HG02610 (cell line): ENCODE data around the gene DMRT1.

Experiments used
- ATAC-seq: cut with Tn5 transposase; IDR thresholded peaks from one replicate; pipeline ENCODE4 v1.9.1; 2021; ENCODE audit warnings: mild to moderate bottlenecking, moderate library complexity; ENCODE audit not compliant: unreplicated experiment

The DMRT1 gene

DNA sequence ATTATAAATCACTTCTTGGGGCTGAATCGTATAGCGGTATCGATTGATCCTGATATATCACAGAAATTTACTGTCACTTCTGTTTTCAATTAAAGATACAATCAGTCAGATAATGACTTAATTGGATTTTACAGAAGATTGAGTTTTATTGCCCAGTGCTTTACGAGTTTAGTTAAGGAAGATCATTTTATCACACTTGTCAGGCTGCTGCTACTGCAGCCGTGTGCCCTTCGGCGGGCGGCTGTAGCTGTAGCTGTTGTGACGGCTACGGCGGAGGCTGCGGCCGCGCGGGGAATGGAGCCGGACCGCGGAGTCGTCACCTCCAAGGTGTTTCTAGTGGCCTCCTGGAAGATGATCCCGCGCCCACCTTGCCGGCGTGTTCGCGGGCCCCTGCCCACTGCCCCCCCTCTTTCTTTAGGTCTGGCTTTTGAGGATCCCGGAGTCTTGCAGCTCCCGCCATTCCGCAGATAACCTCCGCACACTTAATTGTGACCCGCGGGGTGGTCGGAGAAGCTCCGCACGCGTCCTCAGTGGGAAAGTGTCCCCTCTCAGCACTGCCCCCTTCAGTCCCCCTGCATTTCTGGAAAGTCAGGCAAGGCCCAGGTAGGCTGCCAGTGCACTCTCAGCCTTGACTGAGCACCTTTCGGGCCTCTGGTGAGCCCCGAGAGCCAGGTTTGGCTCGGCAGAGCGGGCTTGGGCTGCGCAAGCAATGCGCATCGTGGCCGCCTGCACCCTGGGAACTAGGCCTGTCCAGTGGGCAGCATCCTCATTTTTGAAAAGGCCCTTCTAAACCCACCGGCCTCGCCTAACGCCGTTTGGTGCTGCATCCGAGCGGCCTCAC lies 128.0 kb downstream of the DMRT1 start:
- no peak for ATAC-seq

DNA sequence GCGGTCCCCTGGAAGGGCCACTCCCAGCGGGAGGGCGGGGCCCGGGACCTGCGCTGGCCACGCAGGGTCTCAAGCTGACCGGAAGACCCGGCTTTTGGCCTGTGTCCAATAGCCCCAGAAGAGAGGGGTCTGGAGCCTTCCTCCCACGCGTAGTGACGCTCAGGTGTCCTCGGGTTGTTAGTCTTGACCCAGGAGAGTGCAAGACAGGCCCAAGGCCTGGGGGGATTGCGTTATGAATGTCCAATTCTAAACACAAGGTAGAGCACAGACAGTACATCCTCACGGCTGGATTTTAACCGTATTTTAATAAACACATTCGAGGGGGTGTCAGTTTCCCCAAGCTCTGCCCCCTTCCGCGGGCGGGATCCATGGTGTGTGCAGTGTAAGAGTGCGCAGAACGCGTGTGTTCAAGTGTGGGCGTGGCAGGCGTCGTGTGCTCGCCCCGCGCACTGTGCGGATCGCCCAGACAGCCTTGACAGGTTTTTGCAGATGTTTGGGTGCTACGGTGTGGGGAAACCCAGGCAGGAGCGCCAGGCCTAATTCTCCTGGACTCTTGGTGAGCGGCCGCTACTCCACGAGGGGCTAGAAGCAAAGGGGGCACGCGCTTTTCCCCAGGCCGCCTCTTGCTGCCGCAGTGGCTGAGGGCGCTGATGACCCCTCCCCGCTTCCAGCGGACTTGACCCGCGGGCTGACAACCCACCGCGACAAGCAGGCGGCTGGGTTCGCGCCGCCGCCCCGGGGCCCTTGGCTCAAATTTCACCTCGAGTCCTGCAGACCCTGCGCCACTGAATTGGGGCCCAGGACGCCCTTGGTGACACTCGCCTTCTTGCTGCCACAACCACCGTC lies 128.9 kb downstream of the DMRT1 start:
- no peak for ATAC-seq

DNA sequence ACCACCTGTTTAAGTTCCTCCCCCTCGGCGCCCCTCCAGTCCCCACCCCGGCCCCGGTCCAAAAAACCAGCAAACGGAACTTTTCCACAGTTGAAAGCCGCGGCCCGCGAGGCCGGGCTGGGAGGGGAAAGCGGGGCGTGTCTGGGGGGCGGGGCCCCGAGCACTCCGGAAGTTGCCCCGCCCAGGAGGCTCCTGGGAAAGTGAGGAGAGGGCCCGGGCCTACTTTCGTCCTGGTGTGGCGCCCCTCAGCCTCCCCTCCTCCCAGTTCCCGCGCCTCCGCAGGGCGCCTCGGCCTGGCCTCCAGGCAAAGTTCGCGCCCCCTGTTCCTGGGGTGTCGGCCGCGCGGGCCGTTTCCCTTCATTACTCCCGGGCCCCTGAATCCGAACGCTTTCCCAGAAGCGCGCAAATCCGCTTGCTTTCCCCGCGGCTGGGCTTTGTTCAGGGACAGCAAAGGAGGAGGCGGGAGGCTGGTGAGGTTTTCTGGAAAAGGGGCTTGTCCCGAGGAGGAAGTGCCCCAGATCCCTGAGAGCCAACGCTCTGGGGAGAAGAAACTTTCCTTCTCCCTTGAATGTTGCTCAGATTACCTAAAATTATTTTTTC lies 130.5 kb downstream of the DMRT1 start:
- no peak for ATAC-seq

DNA sequence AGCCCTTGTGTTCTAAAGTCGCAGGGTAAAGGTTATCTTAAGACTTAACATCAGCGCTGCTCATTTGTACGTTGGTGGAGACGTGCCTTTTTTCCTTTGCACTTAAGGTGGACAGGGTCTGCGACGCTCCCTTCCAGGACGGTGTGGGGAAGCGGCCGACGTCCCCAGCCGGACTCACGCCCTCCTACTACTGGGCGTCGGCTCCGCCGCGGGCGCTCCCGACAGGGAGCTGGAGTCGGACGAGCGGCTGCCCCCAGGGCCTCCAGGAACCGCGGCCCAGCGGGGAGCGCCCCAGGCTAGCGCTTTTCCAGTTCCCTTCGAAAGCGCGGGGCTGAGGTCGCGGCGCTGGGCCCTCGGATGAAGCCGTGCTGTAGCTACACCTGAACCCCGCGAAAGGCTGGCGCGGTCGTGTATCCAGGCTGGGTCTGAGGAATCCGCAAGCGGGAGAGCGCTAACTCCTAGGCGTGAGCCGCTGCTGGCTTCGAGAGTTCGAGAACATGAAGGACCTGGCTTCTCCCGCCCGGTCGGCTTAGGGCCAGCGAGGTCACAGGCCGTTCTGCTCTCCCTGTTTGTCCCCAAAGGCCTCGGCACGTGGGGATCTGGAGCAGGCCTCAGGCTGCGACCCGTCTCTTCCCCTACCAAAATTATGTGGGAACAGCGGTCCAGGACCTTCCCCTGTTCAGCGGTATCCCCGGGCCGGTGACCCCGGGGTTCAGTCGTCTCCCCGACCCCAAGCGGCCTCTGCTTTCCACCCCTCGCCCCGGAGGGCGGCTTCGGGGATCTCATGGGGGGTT lies 131.2 kb downstream of the DMRT1 start:
- ATAC-seq, result no peak

DNA sequence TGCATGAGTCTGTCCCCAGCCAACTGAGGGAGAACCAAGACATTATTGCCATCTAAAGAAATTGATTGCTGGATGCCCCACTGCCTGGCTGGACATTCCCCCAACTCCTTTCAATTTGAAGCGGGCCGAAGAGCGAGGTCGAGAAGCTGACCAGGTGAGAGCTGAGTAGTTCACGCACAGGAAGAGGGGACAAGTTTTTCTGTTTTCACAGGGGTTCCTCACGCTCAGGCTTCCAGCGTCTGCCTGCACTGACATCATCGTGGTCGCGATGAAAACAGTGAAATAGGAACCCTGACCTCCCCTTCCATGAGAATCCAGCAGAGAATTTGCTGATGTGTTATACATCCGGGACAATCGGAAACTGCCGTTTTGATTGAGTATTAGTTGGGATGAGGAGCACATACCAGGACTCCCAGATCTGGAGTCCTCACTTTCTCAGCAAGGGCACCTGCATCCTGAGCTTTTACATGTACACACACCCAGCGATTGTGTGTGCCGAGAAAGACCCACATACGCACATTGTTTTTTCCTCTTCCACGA lies 131.9 kb downstream of the DMRT1 start:
- ATAC-seq, result no peak

DNA sequence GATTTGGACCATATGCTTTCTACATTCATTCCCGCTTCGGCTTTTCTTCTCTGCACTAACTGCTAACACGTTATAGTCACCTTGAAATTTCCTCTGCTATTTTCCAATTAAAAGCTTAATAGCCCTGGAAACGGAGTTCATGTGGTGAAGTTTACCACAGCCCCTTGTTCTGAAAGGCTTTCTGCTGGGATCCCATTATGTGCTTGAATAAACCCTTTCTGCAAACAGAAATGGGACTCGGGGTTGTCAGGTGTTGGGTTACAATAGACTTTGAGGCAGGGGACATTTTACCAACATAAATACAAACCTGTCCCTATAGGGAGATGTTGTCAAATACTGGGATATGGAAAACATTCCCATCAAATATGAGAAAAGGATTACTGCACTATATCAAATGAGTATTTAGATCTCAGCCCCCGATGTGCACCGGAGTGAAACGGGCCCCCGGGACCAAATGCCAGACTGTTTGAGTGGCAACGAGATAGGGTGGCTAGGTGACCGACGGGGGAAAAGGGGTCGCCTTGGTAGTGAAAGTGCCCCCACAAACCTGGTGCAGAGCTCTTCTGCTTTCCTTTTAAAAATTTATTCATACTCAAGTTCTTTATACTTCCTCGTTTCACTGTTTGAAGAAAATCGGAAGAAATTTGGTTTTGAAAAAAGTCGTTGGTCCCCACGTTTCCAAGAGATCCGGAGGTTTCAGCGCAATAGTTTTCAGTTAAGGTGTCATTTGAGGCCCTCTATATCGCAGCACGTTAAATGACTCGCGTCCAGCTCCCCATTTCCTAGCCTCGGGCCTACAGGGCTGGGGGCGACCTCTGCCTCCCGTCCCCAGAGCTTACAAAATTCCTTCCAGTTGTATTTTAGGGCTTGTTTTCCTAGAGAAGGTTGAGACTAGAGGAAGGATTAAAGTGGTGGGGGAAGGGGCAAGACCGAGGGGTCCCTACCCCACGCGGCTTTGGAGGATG lies 132.8 kb downstream of the DMRT1 start:
- ATAC-seq, result no peak

DNA sequence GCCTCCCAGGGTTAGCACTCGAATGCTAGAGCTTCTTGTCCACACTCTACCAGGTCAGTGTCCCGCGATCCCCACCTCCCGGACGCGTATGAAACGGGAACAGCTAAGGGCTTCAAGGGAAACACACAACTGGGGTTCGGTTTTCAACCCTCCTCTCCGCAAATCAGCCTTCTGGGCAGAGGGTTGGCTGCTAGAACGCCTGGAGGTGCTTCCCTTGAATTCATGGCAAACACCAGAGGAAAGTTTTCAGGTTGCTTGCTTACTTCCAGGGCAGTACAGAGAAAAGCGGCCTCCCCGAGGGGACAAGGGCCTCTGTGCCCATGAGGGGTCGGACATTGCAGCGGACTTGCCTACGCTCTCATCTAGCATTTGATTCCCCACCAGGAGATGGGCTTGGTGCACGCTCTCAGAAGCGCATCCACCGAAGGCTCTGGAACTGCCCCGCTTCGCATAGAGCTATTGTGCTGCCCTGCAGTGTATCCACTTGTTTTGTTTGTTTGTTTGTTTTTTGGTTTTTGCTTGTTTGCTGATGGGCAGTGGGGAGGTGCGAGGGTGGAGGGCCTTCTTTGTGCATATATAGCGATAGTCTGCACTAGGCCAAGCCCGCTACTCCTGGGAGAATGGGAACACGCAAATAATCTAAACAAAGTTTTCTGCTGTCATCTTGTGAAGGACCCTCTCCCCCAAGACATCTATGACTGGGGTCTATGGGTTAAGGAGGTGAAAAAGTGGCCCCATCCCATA lies 133.7 kb downstream of the DMRT1 start:
- no peak for ATAC-seq

DNA sequence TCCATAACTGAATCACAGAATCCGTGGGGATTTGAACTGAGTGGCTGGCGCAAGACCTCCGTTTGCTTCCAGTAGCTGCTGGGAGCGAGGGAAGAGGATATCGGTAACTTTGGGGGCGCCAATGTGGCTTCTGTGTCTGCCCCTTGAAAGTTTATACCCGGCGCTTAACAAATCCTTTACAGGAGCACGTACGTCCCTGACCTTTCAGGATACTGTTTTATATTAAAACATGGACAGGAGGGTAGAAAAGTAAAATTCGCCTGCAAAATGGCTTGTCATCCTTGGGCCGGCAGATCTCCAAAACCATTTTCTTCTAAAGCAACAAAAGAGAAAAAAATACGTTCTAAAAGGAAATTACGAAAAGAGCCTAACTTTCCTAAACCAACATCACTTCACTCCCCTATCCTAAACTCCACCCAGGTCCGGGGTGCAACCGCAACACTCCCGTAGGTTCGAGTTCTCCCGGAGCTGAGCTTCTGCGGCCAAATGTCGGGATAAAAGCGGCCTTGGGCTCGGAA lies 134.3 kb downstream of the DMRT1 start:
- ATAC-seq, result no peak

DNA sequence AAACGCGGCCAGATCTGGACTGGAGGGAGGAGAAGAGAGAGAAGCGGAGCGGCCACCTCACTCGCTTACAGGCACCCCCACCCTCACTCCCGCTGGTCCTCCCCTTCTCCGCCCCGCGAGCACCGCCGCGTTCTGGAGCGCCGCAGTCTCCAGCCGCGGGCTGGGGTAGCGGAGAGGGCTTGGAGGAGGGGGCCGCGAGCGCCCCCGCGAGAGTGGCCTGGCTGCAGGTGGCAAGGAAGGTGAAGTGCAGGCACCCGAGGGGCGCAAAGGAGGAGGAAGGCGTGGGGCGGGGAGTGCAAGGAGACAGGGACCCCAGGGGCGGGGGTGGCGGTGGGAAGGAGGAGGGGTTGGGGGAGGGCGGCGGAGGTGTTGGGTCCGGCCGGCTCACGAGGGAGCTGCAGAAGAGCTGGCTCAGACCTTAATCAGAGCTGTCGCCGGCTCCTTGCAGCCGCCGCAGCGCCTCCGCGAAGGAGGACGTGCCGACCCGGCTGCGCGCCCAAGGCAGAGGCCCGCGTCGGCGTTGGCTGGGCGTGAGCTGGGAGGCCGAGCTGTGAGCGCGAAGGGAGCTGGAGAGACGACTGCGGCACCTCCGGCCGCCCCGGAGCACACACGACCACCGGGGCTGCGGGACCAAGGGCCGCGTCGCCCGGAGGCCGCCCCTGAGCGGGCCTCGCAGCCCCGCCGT lies 134.9 kb downstream of the DMRT1 start, which contains the start of gene DMRT3:
Gene DMRT3, plus strand, starts transcription at position 398 of the 685 bp plus-strand sequence. CDS start 347 bp downstream, outside the sequence.
- ATAC-seq, result no peak

DNA sequence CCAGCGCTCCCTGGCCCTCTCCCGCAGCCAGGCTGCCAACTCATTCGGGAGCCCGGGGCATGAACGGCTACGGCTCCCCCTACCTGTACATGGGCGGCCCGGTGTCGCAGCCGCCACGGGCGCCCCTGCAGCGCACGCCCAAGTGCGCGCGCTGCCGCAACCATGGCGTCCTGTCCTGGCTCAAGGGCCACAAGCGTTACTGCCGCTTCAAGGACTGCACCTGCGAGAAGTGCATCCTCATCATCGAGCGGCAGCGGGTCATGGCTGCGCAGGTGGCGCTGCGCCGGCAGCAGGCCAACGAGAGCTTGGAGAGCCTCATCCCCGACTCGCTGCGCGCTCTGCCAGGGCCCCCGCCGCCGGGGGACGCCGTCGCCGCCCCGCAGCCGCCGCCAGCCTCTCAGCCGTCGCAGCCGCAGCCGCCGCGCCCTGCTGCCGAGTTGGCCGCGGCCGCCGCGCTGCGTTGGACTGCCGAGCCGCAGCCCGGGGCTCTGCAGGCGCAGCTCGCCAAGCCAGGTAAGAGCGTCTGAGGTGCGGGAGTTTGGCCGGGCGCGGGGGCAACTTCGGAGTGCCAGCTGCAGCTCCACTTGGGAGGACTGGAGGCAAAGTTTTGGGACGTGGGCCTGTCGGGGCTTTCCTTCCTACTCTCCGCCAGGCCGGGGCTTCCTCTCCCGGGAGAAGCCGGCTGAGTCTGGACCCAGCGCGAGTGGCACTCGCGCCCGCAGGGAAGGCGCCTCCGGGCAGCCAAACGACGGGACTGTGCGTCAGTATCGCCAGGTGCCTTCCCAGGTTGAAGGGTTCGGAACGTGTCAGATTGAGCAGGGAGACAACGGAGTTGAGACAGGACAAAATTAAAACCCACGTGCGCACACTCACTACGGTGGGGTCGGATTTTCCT lies 135.7 kb downstream of the DMRT1 start:
- no peak for ATAC-seq

DNA sequence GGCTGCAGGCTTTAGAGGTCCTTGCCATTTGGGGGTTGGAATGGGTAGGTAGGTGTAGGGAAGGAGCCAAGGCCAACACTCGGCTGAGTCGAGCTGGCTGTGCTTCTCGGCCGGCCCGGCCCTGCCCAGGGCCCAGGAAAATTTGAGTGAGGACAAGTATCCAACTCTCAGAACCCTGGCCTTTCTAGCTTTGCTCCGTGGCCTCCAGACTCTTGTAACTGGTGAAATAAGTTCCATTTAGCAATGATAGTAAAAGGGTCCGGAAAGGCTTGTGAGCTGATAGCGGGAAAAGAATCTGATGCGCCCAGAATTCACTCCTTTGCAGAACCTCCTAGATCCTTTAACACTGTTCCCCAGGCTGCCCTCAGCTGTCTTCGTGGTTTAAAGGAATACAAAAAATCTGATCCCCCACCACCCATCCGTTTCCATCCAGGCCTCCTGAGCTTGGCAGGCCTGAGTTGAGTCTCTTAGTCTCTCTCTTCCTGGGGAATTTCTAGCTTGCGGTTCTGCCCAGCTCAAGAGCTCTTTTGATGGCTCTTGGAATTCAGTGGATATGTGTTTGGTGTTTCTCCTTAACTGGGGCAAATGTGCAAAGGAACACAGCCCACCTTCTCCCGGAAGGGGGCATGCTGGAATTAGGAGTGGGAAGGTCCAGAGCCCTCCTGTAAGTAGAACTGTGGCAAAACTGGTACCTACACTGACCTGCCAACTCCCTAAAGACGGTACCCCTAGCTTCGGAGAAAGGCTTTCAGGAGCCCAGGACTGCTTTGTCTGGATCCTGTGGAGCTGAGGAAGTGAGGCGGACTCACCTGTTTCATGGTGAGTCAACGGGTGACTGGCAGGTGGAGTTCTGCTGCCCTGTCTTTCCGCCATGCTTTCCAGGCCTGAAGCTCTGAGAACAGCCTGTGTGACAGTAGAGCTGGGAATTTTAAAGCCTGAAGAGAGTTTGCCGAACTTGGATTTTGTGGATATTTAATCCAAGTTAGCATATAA lies 136.6 kb downstream of the DMRT1 start:
- ATAC-seq, result no peak

DNA sequence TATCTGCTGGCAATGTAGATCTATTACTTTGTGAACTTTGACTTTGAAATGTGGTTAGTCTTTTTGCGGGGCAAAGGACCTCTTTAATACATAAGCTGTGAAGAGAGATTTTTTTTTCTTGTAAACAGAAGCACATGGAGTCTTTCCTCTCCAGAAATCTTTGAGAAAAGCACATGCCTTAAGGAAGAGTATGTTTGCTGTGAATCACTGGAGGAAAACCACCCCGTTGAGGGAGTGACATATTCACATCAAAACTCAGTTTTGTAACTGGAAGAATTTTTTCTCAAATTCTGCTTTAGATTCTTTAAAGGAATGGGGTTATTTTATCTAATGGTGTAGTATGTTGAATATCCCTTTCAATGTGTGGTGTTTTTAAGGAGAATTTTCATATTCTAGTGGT lies 138.5 kb downstream of the DMRT1 start:
- no peak for ATAC-seq

DNA sequence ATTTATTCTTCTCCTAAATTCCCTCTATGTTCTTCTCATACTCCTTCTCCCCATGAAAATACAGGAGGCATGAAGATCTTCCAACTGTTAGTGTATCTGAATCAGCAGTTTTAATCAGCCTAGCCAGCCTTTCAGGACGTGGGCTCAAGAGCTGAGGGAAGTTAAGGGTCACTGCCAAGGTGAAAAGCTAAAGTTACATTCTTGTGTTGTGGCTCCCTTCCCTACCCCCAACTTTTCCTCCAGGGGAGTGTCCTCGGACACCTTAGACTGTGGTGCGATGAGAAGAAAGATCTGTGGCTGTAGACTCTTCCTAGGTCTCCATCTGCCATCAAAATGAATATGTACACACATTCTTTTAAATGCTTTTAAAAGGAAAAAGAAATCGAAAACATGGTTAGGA lies 139.1 kb downstream of the DMRT1 start:
- ATAC-seq, result no peak

DNA sequence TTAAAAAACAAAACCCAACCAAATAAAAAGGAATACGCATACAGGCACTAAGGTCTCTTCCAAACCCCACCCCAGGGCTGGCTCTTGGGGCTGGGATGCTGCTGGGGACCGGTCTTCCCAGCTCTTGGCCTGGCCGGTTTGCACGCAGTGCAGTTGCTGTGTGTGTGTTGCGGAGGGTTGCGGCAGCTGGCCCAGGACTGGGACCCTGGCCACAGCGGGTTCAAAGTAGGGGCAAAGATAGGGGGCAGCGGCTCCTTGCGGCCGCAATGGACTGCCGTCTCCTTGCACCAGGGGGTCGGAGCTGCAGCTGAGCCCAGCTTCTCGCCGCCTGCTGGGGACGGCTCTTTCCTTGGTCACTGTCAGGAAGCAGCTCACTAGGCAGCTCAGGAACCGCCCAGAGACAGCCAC lies 140.0 kb downstream of the DMRT1 start:
- no peak for ATAC-seq

DNA sequence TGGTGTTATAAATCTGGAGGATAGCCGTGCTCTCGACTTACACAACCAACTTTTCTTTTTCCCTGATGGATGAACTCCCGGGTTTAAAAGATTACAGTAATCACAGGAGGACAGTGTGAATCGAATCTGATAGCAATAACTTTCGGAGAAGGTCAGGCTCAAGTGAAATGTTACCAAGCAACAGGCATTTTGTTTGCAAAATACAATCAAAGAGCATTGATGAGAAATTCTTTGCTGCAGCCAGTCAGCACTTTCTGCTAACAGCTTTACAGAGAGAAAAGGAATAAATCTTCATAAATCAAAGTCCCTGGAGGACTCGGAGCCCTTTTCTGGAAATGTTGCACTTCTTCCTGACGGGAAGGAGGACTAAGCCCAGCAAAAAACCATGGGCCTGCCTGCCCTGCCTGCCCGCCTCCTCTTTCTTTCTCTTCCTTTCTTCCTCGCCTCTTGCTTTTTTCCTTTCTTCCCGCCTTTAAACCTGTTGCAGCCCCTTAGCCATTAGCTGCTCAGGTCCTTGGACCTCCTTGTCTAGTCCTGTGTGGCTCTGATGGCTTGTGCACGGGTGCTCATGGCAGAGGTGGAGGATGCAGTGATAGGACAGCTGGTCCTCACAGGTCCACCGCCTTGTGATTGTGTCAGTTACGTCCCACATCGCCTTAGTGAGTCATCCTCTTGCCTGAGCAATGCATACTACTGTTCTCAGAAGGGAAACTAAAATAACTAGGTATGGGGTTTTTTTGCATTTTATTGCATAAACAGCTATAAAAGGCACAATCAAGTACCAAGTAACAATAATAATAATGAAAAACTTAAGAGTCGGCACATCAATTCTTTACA lies 141.1 kb downstream of the DMRT1 start:
- ATAC-seq, result no peak
